Effector memory CD4-positive, alpha-beta T cell (primary cell): ENCODE data around the gene ZRANB1.

Source experiments
- DNase-seq, 3 donors: peaks; one replicate each; pipeline ENCODE4 v3.0.0-alpha.2; 2020
- H3K27ac ChIP-seq: 2 replicates; pipeline ENCODE4 v1.7.0; 2013; ENCODE audit warnings: mild to moderate bottlenecking, low read length, moderate library complexity; ENCODE audit not compliant: insufficient read depth, poor library complexity, severe bottlenecking
- H3K27me3 ChIP-seq: replicated peaks from 2 replicates; pipeline ENCODE4 v1.7.0; 2013; ENCODE audit warnings: mild to moderate bottlenecking, low read length; ENCODE audit not compliant: insufficient read depth, control insufficient read depth, poor library complexity, severe bottlenecking
- H3K36me3 ChIP-seq: 2 replicates; pipeline ENCODE4 v1.7.0; 2013; ENCODE audit warnings: mild to moderate bottlenecking, low read length, moderate library complexity; ENCODE audit not compliant: control insufficient read depth, insufficient read depth
- H3K4me1 ChIP-seq: 2 replicates; pipeline ENCODE4 v1.7.0; 2013; ENCODE audit warnings: low read length, mild to moderate bottlenecking; ENCODE audit not compliant: control insufficient read depth, insufficient read depth, poor library complexity, severe bottlenecking
- H3K4me3 ChIP-seq: 2 replicates; pipeline ENCODE4 v1.7.0; 2013; ENCODE audit warnings: low read length, low read depth, mild to moderate bottlenecking; ENCODE audit not compliant: insufficient read depth, poor library complexity, severe bottlenecking
- H3K9me3 ChIP-seq: 2 replicates; pipeline ENCODE4 v1.7.0; 2013; ENCODE audit warnings: mild to moderate bottlenecking, low read length, moderate library complexity; ENCODE audit not compliant: control insufficient read depth

ZRANB1 gene

GRCh38 chr10:125034675-125035074 is 92.8 kb downstream of the ZRANB1 start:
- no peaks in the 10 kb centered on the region for H3K9me3 ChIP-seq
- no peak overlapping the region for H3K27ac ChIP-seq
- no peak for DNase-seq
- no peaks in the 10 kb centered on the region for H3K27me3 ChIP-seq
- no peaks in the 10 kb centered on the region for H3K36me3 ChIP-seq
- H3K4me3 ChIP-seq, result no peak overlapping the region
- H3K4me1 ChIP-seq, result no peaks in the 10 kb centered on the region

GRCh38 chr10:125035136-125035535 is 93.2 kb downstream of the ZRANB1 start:
- H3K36me3 ChIP-seq, result no peaks in the 10 kb centered on the region
- H3K9me3 ChIP-seq, result no peaks in the 10 kb centered on the region
- no peak overlapping the region for H3K4me3 ChIP-seq
- no peaks in the 10 kb centered on the region for H3K27me3 ChIP-seq
- no peak overlapping the region for H3K27ac ChIP-seq
- no peak for DNase-seq
- no peaks in the 10 kb centered on the region for H3K4me1 ChIP-seq

- no peak for DNase-seq
- no peaks in the 10 kb centered on the region for H3K4me1 ChIP-seq
- H3K36me3 ChIP-seq, result no peaks in the 10 kb centered on the region
- no peak overlapping the region for H3K4me3 ChIP-seq
- no peaks in the 10 kb centered on the region for H3K27me3 ChIP-seq
- no peak overlapping the region for H3K27ac ChIP-seq
- no peaks in the 10 kb centered on the region for H3K9me3 ChIP-seq
Observed at GRCh38 chr10:125035588-125036295, 93.8 kb downstream of the ZRANB1 start.

- no peaks in the 10 kb centered on the region for H3K36me3 ChIP-seq
Observed at GRCh38 chr10:125037145-125037877, 95.4 kb downstream of the ZRANB1 start.

More at GRCh38 chr10:125037145-125037877, 95.4 kb downstream of the ZRANB1 start:
- Histone ChIP-seq H3K27ac (no peak overlapping the region), H3K4me1 (no peaks in the 10 kb centered on the region), H3K9me3 (no peaks in the 10 kb centered on the region), H3K27me3 (no peaks in the 10 kb centered on the region), H3K4me3 (no peak overlapping the region)
- DNase-seq, result no peak
